SU-DHL-6 (cell line): Measurements from ENCODE around the gene HECTD4.

Experiments
- H2AFZ ChIP-seq: fragments of 200-600 bp; sonication (generic); 2 replicates; pipeline ENCODE4 v1.6.1; 2014; ENCODE audit warnings: low read depth, mild to moderate bottlenecking, moderate library complexity, mixed read lengths, antibody characterized with exemption, low read length; ENCODE audit not compliant: severe bottlenecking
- H3F3A ChIP-seq: fragments of 200-600 bp; shearing (Covaris generic); 2 replicates; pipeline ENCODE4 v1.6.0; 2016; ENCODE audit warnings: antibody characterized with exemption, mild to moderate bottlenecking; ENCODE audit not compliant: insufficient read depth
- H3K27ac ChIP-seq: fragments of 200-600 bp; sonication (generic); 2 replicates; pipeline ENCODE4 v1.5.1; 2016; ENCODE audit warnings: low read depth, mild to moderate bottlenecking, low read length, moderate library complexity, mixed read lengths
- H3K27me3 ChIP-seq: fragments of 200-600 bp; sonication (generic), shearing (Covaris generic); 2 replicates; pipeline ENCODE4 v1.6.0; 2014; ENCODE audit warnings: mild to moderate bottlenecking, low read length
- H3K36me3 ChIP-seq: fragments of 200-600 bp; sonication (generic); 2 replicates; pipeline ENCODE4 v1.6.1; 2014; ENCODE audit warnings: mild to moderate bottlenecking, low read length, mixed read lengths
- H3K4me2 ChIP-seq: fragments of 300-600, 200-600 bp; shearing (Covaris generic), sonication (generic); 2 replicates; pipeline ENCODE4 v1.6.0; 2014; ENCODE audit warnings: low read length, low read depth, mild to moderate bottlenecking; ENCODE audit not compliant: poor library complexity, severe bottlenecking
- H3K4me3 ChIP-seq: fragments of 200-600 bp; sonication (generic); 2 replicates; pipeline ENCODE4 v1.5.1; 2014; ENCODE audit warnings: antibody characterized with exemption, low read length, mild to moderate bottlenecking, mixed read lengths; ENCODE audit not compliant: insufficient read depth, poor library complexity, severe bottlenecking
- H3K79me2 ChIP-seq: fragments of 200-600 bp; sonication (generic); 2 replicates; pipeline ENCODE4 v1.6.1; 2014; ENCODE audit warnings: mild to moderate bottlenecking, low read length, moderate library complexity; ENCODE audit not compliant: insufficient read depth
- H3K9ac ChIP-seq: fragments of 200-600 bp; sonication (generic); 2 replicates; pipeline ENCODE4 v1.7.0; 2014; ENCODE audit warnings: mild to moderate bottlenecking, low read length
- H3K9me2 ChIP-seq: fragments of 200-600 bp; sonication (generic); replicated peaks from 2 replicates; pipeline ENCODE4 v1.6.1; 2014; ENCODE audit warnings: low read length; ENCODE audit not compliant: insufficient read depth
- H3K9me3 ChIP-seq: fragments of 200-600 bp; sonication (generic); 2 replicates; pipeline ENCODE4 v1.6.1; 2014; ENCODE audit warnings: low read length, mixed read lengths; ENCODE audit not compliant: insufficient read depth
- H4K20me1 ChIP-seq: fragments of 200-600 bp; sonication (generic); 2 replicates; pipeline ENCODE4 v1.6.1; 2014; ENCODE audit warnings: low read depth, mild to moderate bottlenecking, antibody characterized with exemption, low read length, moderate library complexity, mixed read lengths
- EZH2phosphoT487 ChIP-seq: fragments of 200-600 bp; sonication (generic), shearing (Covaris generic); conservative IDR thresholded peaks from 2 replicates; pipeline ENCODE4 v1.6.1; 2018; ENCODE audit warnings: mild to moderate bottlenecking, antibody characterized with exemption, low read length, moderate library complexity, mixed read lengths
- TF ChIP-seq, protein P1 (sequence below): fragments of 200-600 bp; sonication (generic); IDR thresholded peaks from one replicate; pipeline ENCODE4 v1.5.1; 2017; ENCODE audit warnings: antibody characterized with exemption, mild to moderate bottlenecking, low read length, moderate library complexity; ENCODE audit not compliant: insufficient read depth, poor library complexity, severe bottlenecking

HECTD4 gene

DNA sequence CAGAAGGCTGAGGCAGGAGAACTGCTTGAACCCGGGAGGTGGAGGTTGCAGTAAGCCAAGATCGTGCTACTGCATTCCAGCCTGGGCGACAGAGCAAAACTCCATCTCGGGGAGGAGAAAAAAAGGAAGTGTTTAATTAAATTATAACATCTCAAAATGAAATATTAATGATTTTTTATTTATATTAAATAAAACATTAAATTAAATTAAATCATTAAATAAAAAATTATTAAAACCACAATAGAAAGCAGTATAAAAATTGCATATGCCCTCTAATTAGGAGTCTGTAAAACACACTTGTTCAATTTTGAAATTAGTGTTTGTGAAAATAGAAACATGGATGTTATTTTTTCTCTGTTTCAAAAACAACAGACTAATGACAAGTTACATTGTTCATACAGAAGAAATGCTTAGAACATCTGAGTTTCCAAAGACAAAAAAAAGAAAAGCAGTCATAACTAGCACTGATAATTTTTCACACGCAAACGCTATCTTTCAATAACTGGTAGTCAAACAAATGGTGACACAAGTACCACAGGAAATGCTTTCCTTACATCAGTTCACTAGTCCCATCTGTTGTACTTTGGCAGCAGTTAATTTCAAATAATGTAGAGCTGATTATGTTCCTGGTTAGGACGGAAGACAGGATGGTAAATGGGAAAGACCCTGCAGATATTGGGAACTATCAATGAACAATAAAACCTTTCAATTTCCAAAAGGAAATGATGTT is 54.9 kb downstream of the HECTD4 start:
- Histone ChIP-seq H3K27me3 (no peaks in the 10 kb centered on the region), H3K9me2 (no peaks in the 10 kb centered on the region), H2AFZ (no peak overlapping the region), H3K4me3 (no peak overlapping the region), H3K79me2 (no peaks in the 10 kb centered on the region; the same call in 1 of the 2 replicates), H3K27ac (no peak overlapping the region), H3K9ac (no peak overlapping the region), H3K9me3 (no peaks in the 10 kb centered on the region), H3K36me3 (no peaks in the 10 kb centered on the region), H4K20me1 (peaks cover 13% of the 10 kb centered on the region), H3K4me2 (no peak overlapping the region), H3F3A (no peaks in the 10 kb centered on the region)
- no peak for TF ChIP-seq EZH2phosphoT487
- TF ChIP-seq, protein P1, sequence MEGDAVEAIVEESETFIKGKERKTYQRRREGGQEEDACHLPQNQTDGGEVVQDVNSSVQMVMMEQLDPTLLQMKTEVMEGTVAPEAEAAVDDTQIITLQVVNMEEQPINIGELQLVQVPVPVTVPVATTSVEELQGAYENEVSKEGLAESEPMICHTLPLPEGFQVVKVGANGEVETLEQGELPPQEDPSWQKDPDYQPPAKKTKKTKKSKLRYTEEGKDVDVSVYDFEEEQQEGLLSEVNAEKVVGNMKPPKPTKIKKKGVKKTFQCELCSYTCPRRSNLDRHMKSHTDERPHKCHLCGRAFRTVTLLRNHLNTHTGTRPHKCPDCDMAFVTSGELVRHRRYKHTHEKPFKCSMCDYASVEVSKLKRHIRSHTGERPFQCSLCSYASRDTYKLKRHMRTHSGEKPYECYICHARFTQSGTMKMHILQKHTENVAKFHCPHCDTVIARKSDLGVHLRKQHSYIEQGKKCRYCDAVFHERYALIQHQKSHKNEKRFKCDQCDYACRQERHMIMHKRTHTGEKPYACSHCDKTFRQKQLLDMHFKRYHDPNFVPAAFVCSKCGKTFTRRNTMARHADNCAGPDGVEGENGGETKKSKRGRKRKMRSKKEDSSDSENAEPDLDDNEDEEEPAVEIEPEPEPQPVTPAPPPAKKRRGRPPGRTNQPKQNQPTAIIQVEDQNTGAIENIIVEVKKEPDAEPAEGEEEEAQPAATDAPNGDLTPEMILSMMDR, result no peak

DNA sequence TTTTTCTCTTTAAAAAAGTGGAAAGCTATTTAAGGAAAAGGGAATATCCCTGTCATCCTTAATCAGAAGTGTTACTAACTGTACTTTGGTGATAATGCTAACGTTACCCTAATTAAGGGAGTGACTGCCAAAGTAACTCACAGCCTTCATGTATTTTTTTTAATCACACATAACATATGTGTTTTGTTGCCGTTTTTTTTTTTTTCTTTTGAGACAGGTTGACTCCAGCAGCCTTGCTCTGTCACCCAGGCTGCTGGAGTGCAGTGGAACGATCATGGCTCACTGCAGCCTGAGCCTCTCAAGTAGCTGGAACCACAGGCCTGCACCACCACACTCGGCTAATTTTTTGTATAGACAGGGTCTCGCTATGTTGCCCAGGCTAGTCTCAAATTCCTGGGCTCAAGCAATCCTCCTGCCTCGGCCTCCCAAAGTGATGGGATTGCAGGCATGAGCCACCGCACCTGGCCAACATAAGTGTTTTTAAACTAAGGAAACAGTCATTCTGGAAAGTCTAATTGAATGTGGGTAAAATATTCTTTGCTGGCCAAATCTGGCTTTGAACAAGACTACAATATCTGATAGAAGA is 56.5 kb downstream of the HECTD4 start:
- no peaks in the 10 kb centered on the region for H3K9me3 ChIP-seq
- H3K4me2 ChIP-seq, result no peak overlapping the region
- no peak for TF ChIP-seq EZH2phosphoT487
- TF ChIP-seq, protein P1, result no peak
- peaks cover 13% of the 10 kb centered on the region for H4K20me1 ChIP-seq
- H3K27ac ChIP-seq, result no peak overlapping the region
- no peak overlapping the region for H3K9ac ChIP-seq
- no peaks in the 10 kb centered on the region; the same call in 1 of the 2 replicates for H3K79me2 ChIP-seq
- H3F3A ChIP-seq, result no peaks in the 10 kb centered on the region
- H2AFZ ChIP-seq, result no peak overlapping the region
- H3K27me3 ChIP-seq, result no peaks in the 10 kb centered on the region
- H3K36me3 ChIP-seq, result no peaks in the 10 kb centered on the region
- no peaks in the 10 kb centered on the region for H3K9me2 ChIP-seq
- no peak overlapping the region for H3K4me3 ChIP-seq

DNA sequence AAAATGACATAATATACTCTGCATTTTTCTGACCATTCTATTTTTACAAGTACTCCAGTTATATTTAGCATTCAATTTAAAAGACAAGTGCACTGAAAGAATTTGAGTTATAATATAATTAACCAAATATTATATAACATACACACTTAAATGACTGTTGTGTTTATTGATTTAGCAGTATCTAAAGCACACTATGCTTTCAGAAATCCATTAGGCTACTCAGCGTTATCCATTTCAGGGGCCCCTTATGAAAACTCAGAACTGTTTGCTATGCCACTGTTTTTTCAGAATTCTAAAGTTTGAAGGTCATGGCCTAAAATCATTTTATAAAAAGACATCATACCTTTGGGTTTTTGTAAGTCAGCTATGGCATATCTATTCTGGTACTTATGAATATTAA is 57.1 kb downstream of the HECTD4 start:
- Histone ChIP-seq H3K9me3 (no peaks in the 10 kb centered on the region), H3K4me2 (no peak overlapping the region), H3K4me3 (no peak overlapping the region), H4K20me1 (peaks cover 13% of the 10 kb centered on the region), H3K9ac (no peak overlapping the region), H3F3A (no peaks in the 10 kb centered on the region), H3K9me2 (no peaks in the 10 kb centered on the region), H3K27me3 (no peaks in the 10 kb centered on the region), H3K36me3 (no peaks in the 10 kb centered on the region), H3K79me2 (no peaks in the 10 kb centered on the region; the same call in 1 of the 2 replicates), H3K27ac (no peak overlapping the region), H2AFZ (no peak overlapping the region)
- TF ChIP-seq, protein P1, result no peak
- TF ChIP-seq EZH2phosphoT487, result no peak
